Sigmoid colon (tissue), 4 donors: Measurements from ENCODE around the gene EPHA8.

ENCODE experiments used
- CTCF ChIP-seq, 4 experiments: fragments of 450-650 bp in 3 of 4; fragments of 200-600 bp in 1 of 4; IDR thresholded peaks; one replicate each; pipeline ENCODE4 v1.5.1; 2016 to 2019; ENCODE audit warnings: antibody characterized with exemption in 4 of 4, mild to moderate bottlenecking in 3 of 4, moderate library complexity in 2 of 4
- EP300 ChIP-seq, 4 donors: sonication (generic); formaldehyde crosslinking; IDR thresholded peaks; one replicate each; pipeline ENCODE4 v1.6.1; 2017; ENCODE audit warnings: antibody characterized with exemption in 4 of 4

DNA sequence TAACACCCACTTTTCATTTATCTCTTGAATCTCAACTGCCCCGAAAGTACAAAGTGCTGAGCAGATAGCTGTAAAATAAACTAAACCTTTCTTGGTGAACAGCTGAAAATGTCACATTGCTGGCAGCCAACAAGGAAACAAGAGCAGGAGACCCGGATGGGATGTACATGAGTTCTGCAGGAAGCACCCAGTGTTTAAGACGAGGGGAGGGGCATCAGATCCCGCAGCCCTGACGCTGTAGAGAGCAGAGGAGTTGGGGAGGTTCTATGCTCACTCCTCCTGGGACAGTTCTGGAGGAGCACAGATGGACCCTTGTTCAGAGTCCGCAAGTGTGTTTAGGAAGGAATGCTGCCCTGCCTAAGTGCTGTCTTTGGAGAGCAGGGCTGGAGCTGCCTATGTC lies 32.0 kb upstream of the EPHA8 start:
- TF ChIP-seq EP300 (IDR thresholded peaks at IDR 0.05) = no peak
- no peak for TF ChIP-seq CTCF (IDR thresholded peaks at IDR 0.05)
